Prostate gland (tissue), 2 donors: Measurements from ENCODE around the gene PXMP4. TPM values are rescaled to one million over a fixed set of nuclear protein-coding genes. Genes with fewer than 3 reads are reported as not detected.

Experiments
- DNase-seq: peaks from one replicate; pipeline ENCODE4 v3.0.0-alpha.2; 2019; ENCODE audit warnings: low spot score
- H3K27ac ChIP-seq, 2 donors: fragments of 200-600 bp; sonication (generic); 2 replicates each; pipeline ENCODE4 v1.5.1; 2017 to 2019
- H3K27me3 ChIP-seq: fragments of 200-600 bp; sonication (generic); replicated peaks from 2 replicates; pipeline ENCODE4 v1.5.1; 2019; ENCODE audit not compliant: insufficient read depth
- H3K36me3 ChIP-seq, 2 donors: fragments of 200-600 bp; sonication (generic); 1 replicate in 1 of 2; 2 replicates in 1 of 2; pipeline versions ENCODE4 v1.5.1 to v1.8.1; 2017 to 2019
- H3K4me1 ChIP-seq: fragments of 200-600 bp; sonication (generic); replicated peaks from 2 replicates; pipeline ENCODE4 v1.5.1; 2019
- H3K4me3 ChIP-seq, 2 donors: fragments of 200-600 bp; sonication (generic); 2 replicates each; pipeline ENCODE4 v1.5.1; 2017 to 2019
- H3K9me3 ChIP-seq: fragments of 200-600 bp; sonication (generic); 2 replicates; pipeline ENCODE4 v1.5.1; 2017
- CTCF ChIP-seq, 4 experiments: fragments of 200-600 bp in 2 of 4; fragments of 450-650 bp in 2 of 4; sonication (generic) in 2 of 4; IDR thresholded peaks; 1 replicate in 3 of 4; 2 replicates in 1 of 4; pipeline ENCODE4 v1.5.1; 2016 to 2019; ENCODE audit warnings: antibody characterized with exemption in 4 of 4, mild to moderate bottlenecking in 2 of 4, moderate library complexity in 2 of 4
- POLR2A ChIP-seq: fragments of 450-650 bp; IDR thresholded peaks from one replicate; pipeline ENCODE4 v1.6.1; 2016; ENCODE audit warnings: antibody characterized with exemption, mild to moderate bottlenecking
- POLR2AphosphoS5 ChIP-seq: sonication (generic); formaldehyde crosslinking; IDR thresholded peaks from one replicate; pipeline ENCODE4 v1.6.1; 2017; ENCODE audit warnings: antibody characterized with exemption
- WGBS: methylation state at CpG from one replicate; pipeline ENCODE4 v1.1.5; 2018; 5-methylcytosine and 5-hydroxymethylcytosine counted together
- intact Hi-C: fragments of 100-400 bp; cut with DNase I; formaldehyde crosslinking; loops from one replicate; pipeline ENCODE4 v1.14.2; 2022
- total RNA-seq, 2 donors: library from RNA; depleted of rRNA; stranded (reverse); fragments of >200 nt; gene quantifications; one replicate each; pipeline ENCODE4 v1.1.0, GENCODE V29; 2016

PXMP4 gene
- total RNA-seq, 2 donors from 2014 or later = 13.3 to 25.5 TPM

- Histone ChIP-seq H3K36me3 (no peaks in the 10 kb centered on the region), H3K4me3 (no peak overlapping the region), H3K9me3 (no peaks in the 10 kb centered on the region), H3K27ac (no peak overlapping the region), H3K27me3 (no peaks in the 10 kb centered on the region), H3K4me1 (no peaks in the 10 kb centered on the region)
- intact Hi-C loops = no loop called here
- no peak for DNase-seq
- no peak for TF ChIP-seq POLR2AphosphoS5
- TF ChIP-seq CTCF (IDR thresholded peaks at IDR 0.05) = no peak
- TF ChIP-seq POLR2A = no peak
- 71% methylated on average over 17 of the region's 17 CpGs for WGBS
Observed at GRCh38 chr20:33693741-33694638, 26.1 kb downstream of the PXMP4 start.

GRCh38 chr20:33693289-33693688 lies 26.8 kb downstream of the PXMP4 start:
- Histone ChIP-seq H3K9me3 (no peaks in the 10 kb centered on the region), H3K36me3 (no peaks in the 10 kb centered on the region), H3K4me1 (no peaks in the 10 kb centered on the region), H3K4me3 (no peak overlapping the region), H3K27ac (no peak overlapping the region), H3K27me3 (no peaks in the 10 kb centered on the region)
- no peak for DNase-seq
- WGBS = 85% methylated on average over 5 of the region's 5 CpGs
- intact Hi-C loops = no loop called here
- TF ChIP-seq POLR2A = no peak
- TF ChIP-seq POLR2AphosphoS5 = no peak
- TF ChIP-seq CTCF (IDR thresholded peaks at IDR 0.05) = no peak

GRCh38 chr20:33689973-33690372 lies 30.1 kb downstream of the PXMP4 start:
- Histone ChIP-seq H3K27ac (no peak overlapping the region), H3K4me1 (no peaks in the 10 kb centered on the region), H3K9me3 (no peaks in the 10 kb centered on the region), H3K36me3 (no peaks in the 10 kb centered on the region), H3K27me3 (no peaks in the 10 kb centered on the region), H3K4me3 (no peak overlapping the region)
- TF ChIP-seq POLR2A = no peak
- 52% methylated on average over 4 of the region's 4 CpGs for WGBS
- DNase-seq = no peak
- intact Hi-C loops = no loop called here

- Histone ChIP-seq H3K27ac (no peak overlapping the region), H3K9me3 (no peaks in the 10 kb centered on the region), H3K4me1 (no peaks in the 10 kb centered on the region), H3K27me3 (no peaks in the 10 kb centered on the region), H3K36me3 (no peaks in the 10 kb centered on the region), H3K4me3 (no peak overlapping the region)
- DNase-seq = no peak
- intact Hi-C loops = no loop called here
- no peak for TF ChIP-seq CTCF (IDR thresholded peaks at IDR 0.05)
- no peak for TF ChIP-seq POLR2A
- WGBS = 100% methylated on average over 1 of the region's 1 CpG
Observed at GRCh38 chr20:33689493-33689892, 30.6 kb downstream of the PXMP4 start.

GRCh38 chr20:33688938-33689424 lies 31.1 kb downstream of the PXMP4 start:
- no peak for DNase-seq
- intact Hi-C loops = no loop called here
- TF ChIP-seq CTCF (IDR thresholded peaks at IDR 0.05) (no peak), POLR2A (no peak), POLR2AphosphoS5 (no peak)
- Histone ChIP-seq H3K27ac (no peak overlapping the region), H3K4me1 (no peaks in the 10 kb centered on the region), H3K4me3 (no peak overlapping the region), H3K9me3 (no peaks in the 10 kb centered on the region), H3K27me3 (no peaks in the 10 kb centered on the region), H3K36me3 (no peaks in the 10 kb centered on the region)
- 81% methylated on average over 3 of the region's 3 CpGs for WGBS
